ENCODE measurements around the gene MTHFD2L.

The MTHFD2L gene

GRCh38 chr4:74344031-74344430 lies 186.1 kb downstream of the MTHFD2L start:
- DNase-seq = no peak

All from CD4-positive, alpha-beta T cell treated with Interleukin-15 for 1 hour (primary cell).